Adrenal gland (tissue), 12 donors: ENCODE data around the gene ANKRD60. TPM values are rescaled to one million over a fixed set of nuclear protein-coding genes. Genes with fewer than 3 reads are reported as not detected.

Experiments
- DNase-seq, 7 donors: peaks; one replicate each; pipeline ENCODE4 v3.0.0-alpha.2; 2019 to 2020
- H3K27ac ChIP-seq, 5 donors: fragments of 200-600 bp; sonication (generic) in 4 of 5; 1 replicate in 3 of 5; 2 replicates in 2 of 5; pipeline versions ENCODE4 v1.5.1 to v1.8.0; 2016 to 2020; ENCODE audit warnings: mild to moderate bottlenecking in 1 of 5
- H3K27me3 ChIP-seq: fragments of 200-600 bp; 2 replicates; pipeline ENCODE4 v1.8.0; 2021
- H3K36me3 ChIP-seq, 2 donors: fragments of 200-600 bp; replicated peaks in 1 of 2; 1 replicate in 1 of 2; 2 replicates in 1 of 2; pipeline versions ENCODE4 v1.5.1 to v1.8.0; 2018 to 2022
- H3K4me1 ChIP-seq, 2 donors: fragments of 200-600 bp; replicated peaks in 1 of 2; 1 replicate in 1 of 2; 2 replicates in 1 of 2; pipeline versions ENCODE4 v1.5.1 to v1.8.0; 2018 to 2021
- H3K4me3 ChIP-seq, 4 donors: fragments of 200-600 bp; sonication (generic) in 3 of 4; one replicate each; pipeline ENCODE4 v1.5.1; 2016 to 2018
- H3K9me3 ChIP-seq, 3 donors: fragments of 200-600 bp; sonication (generic) in 1 of 3; replicated peaks in 1 of 3; 1 replicate in 2 of 3; 2 replicates in 1 of 3; pipeline versions ENCODE4 v1.5.1 to v1.8.0; 2016 to 2021
- CTCF ChIP-seq, 6 experiments: fragments of 450-650 bp in 4 of 6; fragments of 200-600 bp in 2 of 6; sonication (generic) in 1 of 6; IDR thresholded peaks; 1 replicate in 5 of 6; 2 replicates in 1 of 6; pipeline versions ENCODE4 v1.5.1 to v1.8.0; 2016 to 2021; ENCODE audit warnings: antibody characterized with exemption in 6 of 6, mild to moderate bottlenecking in 2 of 6, moderate library complexity in 1 of 6
- POLR2A ChIP-seq, 2 donors: fragments of 450-650 bp; IDR thresholded peaks; one replicate each; pipeline ENCODE4 v1.6.1; 2017; ENCODE audit warnings: antibody characterized with exemption in 2 of 2, mild to moderate bottlenecking in 2 of 2, moderate library complexity in 1 of 2
- WGBS, 4 donors: extraction: QIAGEN DNeasy Blood & Tissue Kit in 2 of 4; methylation state at CpG; one replicate each; pipeline versions ENCODE4 v1.1.5 to v1.1.7; 2013 to 2017; 5-methylcytosine and 5-hydroxymethylcytosine counted together
- intact Hi-C, 2 donors: fragments of 100-400 bp; cut with DNase I; formaldehyde crosslinking; loops; one replicate each; pipeline versions ENCODE4 v1.14.1 to v1.15.0; 2022 to 2023
- polyA plus RNA-seq, 3 donors: library from polyadenylated mRNA; stranded (reverse); fragments of 200-250 nt in 2 of 3; fragments of 350-450 nt in 1 of 3; fragmentation: Illumina TruSeq in 1 of 3; extraction: RNeasy Lipid Tissue Mini Kit (QIAGEN cat#74804) in 1 of 3; gene quantifications; one replicate each; pipeline ENCODE4 v1.2.3, GENCODE V29; 2013 to 2014
- total RNA-seq, 9 donors: library from RNA; depleted of rRNA in 4 of 9; stranded (reverse); fragments of >200 nt in 4 of 9; fragments of 120-200 nt in 1 of 9; fragmentation: NEBNext Ultra II Directional in 1 of 9; extraction: Animal tissue kit (Norgen Biotek cat#: 25700) in 1 of 9; gene quantifications; one replicate each; pipeline versions ENCODE4 v1.1.0 to v1.2.4, GENCODE V29; 2013 to 2023
- donor health status: healthy with polysubstance abuse.
- donor health status: Bipolar disorder and iron deficiency.
- donor health status: DM: yes; HTN: yes; CAD: no.
- donor health status: DM: no; HTN: no; CAD: no.
- donor health status: DM: no; HTN: no; CAD: no.
- donor health status: DM: yes; HTN: yes; CAD: no.

Gene ANKRD60
- total and polyA plus RNA-seq, 12 donors = not detected

GRCh38 chr20:58169450-58169849 lies 59.0 kb downstream of the ANKRD60 start:
- TF ChIP-seq POLR2A (IDR thresholded peaks at IDR 0.05) (no peak), CTCF (IDR thresholded peaks at IDR 0.05) (no peak)
- WGBS, 4 donors = 77 to 94% (median 79%) methylated on average over 4 of the region's 4 CpGs

GRCh38 chr20:58168843-58169242 lies 59.6 kb downstream of the ANKRD60 start:
- H3K9me3 ChIP-seq = no peaks in the 10 kb centered on the region
- WGBS, 4 donors = 54 to 76% (median 67%) methylated on average over 4 of the region's 4 CpGs
- intact Hi-C loops = no loop called here
- H3K4me3 ChIP-seq = no peak overlapping the region
- no peak overlapping the region for H3K27ac ChIP-seq
- DNase-seq = no peak
- H3K36me3 ChIP-seq = no peaks in the 10 kb centered on the region
- H3K27me3 ChIP-seq = no peaks in the 10 kb centered on the region
- TF ChIP-seq POLR2A (IDR thresholded peaks at IDR 0.05) (no peak), CTCF (IDR thresholded peaks at IDR 0.05) (no peak)
- H3K4me1 ChIP-seq = no peaks in the 10 kb centered on the region

More at GRCh38 chr20:58169450-58169849, 59.0 kb downstream of the ANKRD60 start:
- H3K4me1 ChIP-seq = no peaks in the 10 kb centered on the region
- H3K27ac ChIP-seq = no peak overlapping the region
- H3K9me3 ChIP-seq = no peaks in the 10 kb centered on the region
- no peaks in the 10 kb centered on the region for H3K27me3 ChIP-seq
- H3K36me3 ChIP-seq = no peaks in the 10 kb centered on the region
- intact Hi-C loops = no loop called here
- no peak for DNase-seq
- no peak overlapping the region for H3K4me3 ChIP-seq

DNA sequence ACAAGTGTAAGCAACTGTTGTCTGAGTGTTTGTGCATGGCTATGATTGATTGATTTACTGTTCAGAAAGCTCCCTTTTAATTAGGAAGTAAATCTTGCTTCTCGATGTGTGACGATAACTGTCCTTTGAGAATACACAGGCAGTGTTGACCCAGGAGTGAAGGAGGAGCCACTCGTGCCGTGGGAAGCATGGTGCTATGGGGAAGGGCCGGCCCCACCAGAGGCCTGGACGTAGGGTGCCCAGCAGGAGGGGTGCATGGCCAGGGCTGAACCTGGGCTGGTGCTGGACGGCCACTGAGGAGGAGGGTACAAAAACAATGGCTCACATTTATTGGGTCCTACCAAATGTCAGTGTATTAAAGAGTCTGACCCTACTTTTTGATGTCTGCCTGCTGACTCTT lies 60.7 kb downstream of the ANKRD60 start:
- WGBS, 4 donors = 55 to 76% (median 74%) methylated on average over 4 to 7 of the region's 7 CpGs
- intact Hi-C loops = no loop called here

More for the DNA sequence above, 60.7 kb downstream of the ANKRD60 start:
- Histone ChIP-seq H3K4me3 (no peak overlapping the region), H3K27me3 (no peaks in the 10 kb centered on the region), H3K36me3 (no peaks in the 10 kb centered on the region), H3K9me3 (no peaks in the 10 kb centered on the region), H3K4me1 (no peaks in the 10 kb centered on the region), H3K27ac (no peak overlapping the region)
- no peak for TF ChIP-seq CTCF (IDR thresholded peaks at IDR 0.05)
- no peak for TF ChIP-seq POLR2A (IDR thresholded peaks at IDR 0.05)
- DNase-seq = no peak

Other genes with a start within 250 kb of the ANKRD60 start
- gene RAB22A, start 81.1 kb upstream of the ANKRD60 start, total RNA-seq = 10 to 100 TPM; 22.4 to 46.3 (median 28.8) TPM
- gene RAB22A, start 81.1 kb upstream of the ANKRD60 start, polyA plus RNA-seq = 10 to 100 TPM in 1 of 3 donors, 1 to 10 TPM in 2; 6.7 to 31.9 (median 8.0) TPM
- 100 to 1,000 TPM in 1 of 9 donors, 10 to 100 TPM in 8; 24.6 to 103 (median 41.3) TPM for gene VAPB, start 160.6 kb upstream of the ANKRD60 start, total RNA-seq
- gene VAPB, start 160.6 kb upstream of the ANKRD60 start, polyA plus RNA-seq = 100 to 1,000 TPM in 1 of 3 donors, 10 to 100 TPM in 2; 27.0 to 162 (median 33.9) TPM